ENCODE results near the gene TAF3.

Gene TAF3

GRCh38 chr10:8051109-8051821, 233.0 kb downstream of the TAF3 start:
- CTCF ChIA-PET, result no interaction called here
- DNase-seq (ENCODE audit: low spot score), result no peak

GRCh38 chr10:8051851-8052257, 233.5 kb downstream of the TAF3 start:
- no peak overlapping the region for H3K27ac ChIP-seq
- CTCF ChIA-PET, result interaction anchor here (0.7 kb wide), 1 partner anchor 11 kb away, joined by 3 read pairs; no protein-coding TSS in a partner anchor
- DNase-seq (ENCODE audit: low spot score), result no peak
- no peak for TF ChIP-seq CTCF (conservative IDR thresholded peaks at IDR 0.05; ENCODE audit: low read depth)
- POLR2A ChIA-PET (ENCODE audit: low non-redundant PET), result no interaction called here

More at GRCh38 chr10:8051109-8051821, 233.0 kb downstream of the TAF3 start:
- no peak overlapping the region for H3K27ac ChIP-seq
- no peak for TF ChIP-seq CTCF (conservative IDR thresholded peaks at IDR 0.05; ENCODE audit: low read depth)
- POLR2A ChIA-PET (ENCODE audit: low non-redundant PET), result no interaction called here

GRCh38 chr10:8052341-8052955, 234.1 kb downstream of the TAF3 start:
- CTCF ChIA-PET, result interaction anchor here (0.6 to 0.9 kb wide), 3 partner anchors 10 to 937 kb away, joined by 3 to 5 read pairs (median 3); no protein-coding TSS in a partner anchor
- DNase-seq (ENCODE audit: low spot score), result no peak
- no peak overlapping the region for H3K27ac ChIP-seq
- POLR2A ChIA-PET (ENCODE audit: low non-redundant PET), result no interaction called here
- TF ChIP-seq CTCF (conservative IDR thresholded peaks at IDR 0.05; ENCODE audit: low read depth), result no peak

GRCh38 chr10:8052956-8053445, 234.7 kb downstream of the TAF3 start:
- no peak; the same call in 1 of the 2 replicates for TF ChIP-seq CTCF (conservative IDR thresholded peaks at IDR 0.05; ENCODE audit: low read depth)
- no peak overlapping the region for H3K27ac ChIP-seq
- no peak for DNase-seq (ENCODE audit: low spot score)
- POLR2A ChIA-PET (ENCODE audit: low non-redundant PET), result no interaction called here
- CTCF ChIA-PET, result interaction anchor here (0.6 to 0.9 kb wide), 2 partner anchors 179 to 936 kb away, joined by 3 to 5 read pairs; no protein-coding TSS in a partner anchor

- peak; percentile 93; the same call in 1 of the 2 replicates for TF ChIP-seq CTCF (conservative IDR thresholded peaks at IDR 0.05; ENCODE audit: low read depth)
- DNase-seq (ENCODE audit: low spot score), result peak; percentile 97
- CTCF ChIA-PET, result interaction anchor here (0.6 to 0.7 kb wide), 2 partner anchors 226 to 1096 kb away, joined by 3 read pairs; no protein-coding TSS in a partner anchor
- POLR2A ChIA-PET (ENCODE audit: low non-redundant PET), result no interaction called here
- no peak overlapping the region for H3K27ac ChIP-seq
Measured at GRCh38 chr10:8053446-8054243, 235.3 kb downstream of the TAF3 start.

GRCh38 chr10:8054244-8054493, 235.9 kb downstream of the TAF3 start:
- TF ChIP-seq CTCF (conservative IDR thresholded peaks at IDR 0.05; ENCODE audit: low read depth), result no peak
- CTCF ChIA-PET, result interaction anchor here (0.6 to 0.7 kb wide), 2 partner anchors 226 to 1096 kb away, joined by 3 read pairs; no protein-coding TSS in a partner anchor
- POLR2A ChIA-PET (ENCODE audit: low non-redundant PET), result no interaction called here
- DNase-seq (ENCODE audit: low spot score), result peak; percentile 53
- H3K27ac ChIP-seq, result no peak overlapping the region

All from RWPE1 (cell line).